ENCODE measurements around the gene RBP7. TPM values are rescaled to one million over a fixed set of nuclear protein-coding genes. Genes with fewer than 3 reads are reported as not detected.

Gene RBP7
- total RNA-seq, 4 donors from 2014 or later = 12.7 to 20.6 (median 18.8) TPM

DNA sequence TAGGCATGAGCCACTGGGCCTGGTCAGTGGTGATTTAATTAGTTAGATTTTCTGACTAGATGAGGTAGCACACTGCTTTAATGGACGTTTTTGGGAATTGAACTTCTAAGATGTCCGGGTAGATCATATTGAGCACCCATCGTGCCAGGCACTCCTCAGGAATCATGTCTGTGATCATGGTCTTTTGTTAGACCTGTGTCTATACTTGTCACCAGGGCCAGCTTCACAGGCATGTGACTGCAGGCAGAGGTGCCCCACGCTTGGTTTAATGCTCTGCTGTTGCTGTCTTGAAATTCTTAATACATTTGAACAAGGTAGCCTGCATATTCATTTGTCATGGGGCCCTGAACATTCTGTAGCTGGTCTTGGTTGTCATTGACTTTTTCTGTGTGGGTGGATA lies 55.3 kb downstream of the RBP7 start:
- no peak for TF ChIP-seq POLR2A (IDR thresholded peaks at IDR 0.05)
- DNase-seq (ENCODE audit: low spot score in 2 of 2) = peak in 1 of 2 donors; percentile 20
- 45 to 69% methylated on average over 4 of the region's 4 CpGs for WGBS, 2 donors
- no peak overlapping the region for H3K4me3 ChIP-seq (ENCODE audit: low read depth, poor library complexity, severe bottlenecking)
- intact Hi-C loops (cut with DNase I; ENCODE audit: low total_unique reads) = no loop called here

DNA sequence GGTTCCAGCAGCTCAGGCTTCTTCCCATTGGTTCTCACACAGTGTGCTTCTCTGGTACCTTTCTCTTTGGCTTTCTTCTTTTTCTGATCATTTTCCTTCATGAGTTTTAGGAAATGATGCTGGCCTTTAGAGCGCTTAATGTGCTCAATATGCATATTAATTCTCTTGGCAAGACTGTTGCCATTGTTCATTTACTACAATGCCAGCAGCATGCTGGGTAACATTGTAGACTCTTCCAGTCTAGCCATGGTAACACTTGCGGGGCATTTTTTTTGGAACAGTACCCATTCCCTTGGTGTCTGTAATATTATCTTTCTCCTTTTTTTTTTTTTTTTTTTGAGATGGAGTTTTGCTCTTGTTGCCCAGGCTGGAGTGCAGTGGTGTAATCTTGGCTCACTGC lies 57.4 kb downstream of the RBP7 start:
- H3K4me3 ChIP-seq (ENCODE audit: low read depth, poor library complexity, severe bottlenecking) = no peak overlapping the region
- intact Hi-C loops (cut with DNase I; ENCODE audit: low total_unique reads) = no loop called here
- no peak for DNase-seq (ENCODE audit: low spot score in 2 of 2)
- 68 to 74% methylated on average over 2 of the region's 2 CpGs for WGBS, 2 donors
- TF ChIP-seq, protein P1, sequence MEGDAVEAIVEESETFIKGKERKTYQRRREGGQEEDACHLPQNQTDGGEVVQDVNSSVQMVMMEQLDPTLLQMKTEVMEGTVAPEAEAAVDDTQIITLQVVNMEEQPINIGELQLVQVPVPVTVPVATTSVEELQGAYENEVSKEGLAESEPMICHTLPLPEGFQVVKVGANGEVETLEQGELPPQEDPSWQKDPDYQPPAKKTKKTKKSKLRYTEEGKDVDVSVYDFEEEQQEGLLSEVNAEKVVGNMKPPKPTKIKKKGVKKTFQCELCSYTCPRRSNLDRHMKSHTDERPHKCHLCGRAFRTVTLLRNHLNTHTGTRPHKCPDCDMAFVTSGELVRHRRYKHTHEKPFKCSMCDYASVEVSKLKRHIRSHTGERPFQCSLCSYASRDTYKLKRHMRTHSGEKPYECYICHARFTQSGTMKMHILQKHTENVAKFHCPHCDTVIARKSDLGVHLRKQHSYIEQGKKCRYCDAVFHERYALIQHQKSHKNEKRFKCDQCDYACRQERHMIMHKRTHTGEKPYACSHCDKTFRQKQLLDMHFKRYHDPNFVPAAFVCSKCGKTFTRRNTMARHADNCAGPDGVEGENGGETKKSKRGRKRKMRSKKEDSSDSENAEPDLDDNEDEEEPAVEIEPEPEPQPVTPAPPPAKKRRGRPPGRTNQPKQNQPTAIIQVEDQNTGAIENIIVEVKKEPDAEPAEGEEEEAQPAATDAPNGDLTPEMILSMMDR (IDR thresholded peaks at IDR 0.05) = no peak
- no peak for TF ChIP-seq POLR2A (IDR thresholded peaks at IDR 0.05)

DNA sequence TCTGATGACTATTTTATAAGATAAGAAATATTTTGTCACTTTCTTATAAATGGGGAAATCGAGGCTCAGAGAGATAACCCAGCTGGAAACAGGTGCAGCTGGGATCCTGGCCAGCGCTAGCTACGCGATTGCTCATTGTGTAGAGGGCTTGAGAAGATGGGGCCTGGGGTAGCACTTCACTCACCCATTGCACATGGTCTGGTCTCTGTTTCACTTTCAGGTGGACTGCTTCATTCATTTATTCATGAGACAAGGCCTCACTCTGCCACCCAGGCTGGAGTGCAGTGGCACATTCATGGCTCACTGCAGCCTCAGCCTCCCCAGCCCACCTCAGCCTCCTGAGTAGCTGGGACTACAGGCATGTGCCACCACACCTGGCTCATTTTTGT lies 59.6 kb downstream of the RBP7 start:
- H3K4me3 ChIP-seq (ENCODE audit: low read depth, poor library complexity, severe bottlenecking) = no peak overlapping the region
- WGBS, 2 donors = 87 to 89% methylated on average over 4 of the region's 4 CpGs
- no peak for TF ChIP-seq POLR2A (IDR thresholded peaks at IDR 0.05)
- TF ChIP-seq, protein P1 (IDR thresholded peaks at IDR 0.05) = no peak
- intact Hi-C loops (cut with DNase I; ENCODE audit: low total_unique reads) = no loop called here
- peak in 1 of 2 donors; percentile 69 for DNase-seq (ENCODE audit: low spot score in 2 of 2)

DNA sequence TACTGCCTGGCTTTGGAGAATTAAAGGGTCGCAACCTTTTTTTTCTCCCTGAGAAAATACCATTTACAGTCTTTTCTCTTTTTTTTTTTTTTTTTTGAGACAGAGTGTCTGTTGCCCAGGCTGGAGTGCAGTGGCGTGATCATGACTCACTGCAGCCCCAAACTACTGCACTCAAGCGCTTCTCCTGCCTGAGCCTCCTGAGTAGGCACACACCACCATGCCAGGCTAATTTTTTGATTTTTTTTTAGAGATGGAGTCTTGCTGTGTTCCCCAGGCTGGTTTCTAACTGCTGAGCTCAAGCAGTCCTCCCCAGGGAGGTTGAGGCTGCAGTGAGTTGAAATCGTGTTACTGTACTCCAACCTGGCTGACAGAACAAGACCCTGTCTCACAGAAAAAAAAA lies 60.3 kb downstream of the RBP7 start:
- no peak for DNase-seq (ENCODE audit: low spot score in 2 of 2)
- TF ChIP-seq, protein P1 (IDR thresholded peaks at IDR 0.05) = no peak
- TF ChIP-seq POLR2A (IDR thresholded peaks at IDR 0.05) = no peak
- intact Hi-C loops (cut with DNase I; ENCODE audit: low total_unique reads) = no loop called here
- WGBS, 2 donors = 58 to 60% methylated on average over 4 of the region's 4 CpGs
- H3K4me3 ChIP-seq (ENCODE audit: low read depth, poor library complexity, severe bottlenecking) = no peak overlapping the region

DNA sequence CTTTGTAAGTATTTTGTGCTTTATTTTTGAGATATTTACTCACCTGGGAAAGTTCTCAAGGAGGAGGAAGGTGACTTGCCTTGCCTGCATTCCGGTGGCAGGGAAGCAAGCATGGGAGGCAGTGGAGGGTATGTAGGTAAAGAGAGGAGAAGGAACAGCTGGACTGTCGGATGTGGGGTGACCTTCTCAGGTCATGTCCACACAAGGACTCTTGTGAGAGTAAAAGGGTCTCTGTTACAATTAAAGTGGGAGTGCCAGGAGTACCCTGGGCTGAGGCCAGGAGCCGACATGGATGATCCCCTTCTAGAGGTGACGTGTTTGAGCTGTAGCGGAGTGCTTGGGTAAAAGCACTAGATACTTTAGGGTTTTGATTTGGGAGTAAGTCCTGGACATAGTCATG lies 60.8 kb downstream of the RBP7 start:
- TF ChIP-seq, protein P1 (IDR thresholded peaks at IDR 0.05) = no peak
- no peak for TF ChIP-seq POLR2A (IDR thresholded peaks at IDR 0.05)
- WGBS, 2 donors = 77 to 78% methylated on average over 5 of the region's 5 CpGs
- intact Hi-C loops (cut with DNase I; ENCODE audit: low total_unique reads) = no loop called here

DNA sequence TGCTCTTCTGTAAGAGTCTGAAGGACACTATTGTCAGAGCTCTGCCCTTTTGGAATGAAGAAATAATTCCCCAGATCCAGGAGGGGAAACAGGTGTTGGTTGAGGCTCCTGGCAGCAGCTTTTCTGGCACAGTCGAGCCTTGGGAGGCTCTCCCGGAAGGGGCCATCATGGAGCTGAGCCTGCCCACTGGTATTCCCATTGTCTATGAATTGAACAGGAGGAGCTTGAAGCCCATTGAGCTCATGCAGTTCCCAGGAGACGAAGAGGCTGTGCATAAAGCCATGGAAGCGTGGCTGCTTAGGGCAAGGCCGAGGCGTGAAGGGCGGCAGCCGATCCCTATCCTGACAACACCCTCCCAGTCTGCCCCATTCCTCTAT lies 62.3 kb downstream of the RBP7 start:
- DNase-seq (ENCODE audit: low spot score in 2 of 2) = no peak
- intact Hi-C loops (cut with DNase I; ENCODE audit: low total_unique reads) = no loop called here
- 87 to 89% methylated on average over 8 of the region's 8 CpGs for WGBS, 2 donors
- no peak overlapping the region for H3K4me3 ChIP-seq (ENCODE audit: low read depth, poor library complexity, severe bottlenecking)
- no peak for TF ChIP-seq POLR2A (IDR thresholded peaks at IDR 0.05)
- TF ChIP-seq, protein P1 (IDR thresholded peaks at IDR 0.05) = no peak

More for the DNA sequence above, 60.8 kb downstream of the RBP7 start:
- DNase-seq (ENCODE audit: low spot score in 2 of 2) = no peak
- H3K4me3 ChIP-seq (ENCODE audit: low read depth, poor library complexity, severe bottlenecking) = no peak overlapping the region

Measured in lower leg skin (tissue), 4 donors.